Hematopoietic multipotent progenitor cell treated with erythropoietin and hydrocortisone succinate and interleukin-3 and kit ligand, for 15 days (in vitro differentiated cells): ENCODE measurements around the gene STAT4.

Experiments used
- DNase-seq: peaks from one replicate; pipeline ENCODE4 v3.0.0-alpha.2; 2015; ENCODE audit warnings: low spot score

Gene STAT4

GRCh38 chr2:191145769-191146471, 4.9 kb downstream of the STAT4 start:
- no peak for DNase-seq

- no peak for DNase-seq
Observed at GRCh38 chr2:191144217-191144616, 6.6 kb downstream of the STAT4 start.

- DNase-seq: no peak
Observed at GRCh38 chr2:191143791-191144190, 7.0 kb downstream of the STAT4 start.

- no peak for DNase-seq
Observed at GRCh38 chr2:191128911-191129304, 21.9 kb downstream of the STAT4 start.

GRCh38 chr2:191128172-191128910, 22.5 kb downstream of the STAT4 start:
- DNase-seq: no peak

GRCh38 chr2:191127235-191127634, 23.6 kb downstream of the STAT4 start:
- no peak for DNase-seq

GRCh38 chr2:191126386-191127085, 24.3 kb downstream of the STAT4 start:
- DNase-seq: no peak

GRCh38 chr2:191125646-191126045, 25.1 kb downstream of the STAT4 start:
- no peak for DNase-seq

GRCh38 chr2:191122638-191123294, 28.0 kb downstream of the STAT4 start:
- DNase-seq: no peak

- no peak for DNase-seq
Observed at GRCh38 chr2:191117341-191117740, 33.5 kb downstream of the STAT4 start.

GRCh38 chr2:191115804-191116203, 35.0 kb downstream of the STAT4 start:
- DNase-seq: no peak

- no peak for DNase-seq
Observed at GRCh38 chr2:191115391-191115790, 35.4 kb downstream of the STAT4 start.

GRCh38 chr2:191114403-191114886, 36.3 kb downstream of the STAT4 start:
- no peak for DNase-seq

- DNase-seq: no peak
Observed at GRCh38 chr2:191113761-191114160, 37.0 kb downstream of the STAT4 start.

GRCh38 chr2:191112448-191112901, 38.3 kb downstream of the STAT4 start:
- DNase-seq: no peak

- DNase-seq: no peak
Observed at GRCh38 chr2:191109888-191110287, 40.9 kb downstream of the STAT4 start.

GRCh38 chr2:191108331-191108730, 42.5 kb downstream of the STAT4 start:
- no peak for DNase-seq

- no peak for DNase-seq
Observed at GRCh38 chr2:191105082-191105481, 45.7 kb downstream of the STAT4 start.

GRCh38 chr2:191103774-191104173, 47.0 kb downstream of the STAT4 start:
- DNase-seq: no peak

- DNase-seq: no peak
Observed at GRCh38 chr2:191100216-191100615, 50.6 kb downstream of the STAT4 start.

- DNase-seq: no peak
Observed at GRCh38 chr2:191087311-191087710, 63.5 kb downstream of the STAT4 start.

GRCh38 chr2:191086706-191087105, 64.1 kb downstream of the STAT4 start:
- no peak for DNase-seq
